Left hindlimb (tissue), 1 donor: ENCODE measurements around the gene GNAL.
"Not testable (repeated sequence)": the region's sequence is repeated elsewhere in the genome, so short reads cannot be mapped to it uniquely, and the experiment has no call there.

Source experiments
- DNase-seq: peaks from one replicate; pipeline ENCODE4 v3.0.0-alpha.2; 2018

GNAL gene

DNA sequence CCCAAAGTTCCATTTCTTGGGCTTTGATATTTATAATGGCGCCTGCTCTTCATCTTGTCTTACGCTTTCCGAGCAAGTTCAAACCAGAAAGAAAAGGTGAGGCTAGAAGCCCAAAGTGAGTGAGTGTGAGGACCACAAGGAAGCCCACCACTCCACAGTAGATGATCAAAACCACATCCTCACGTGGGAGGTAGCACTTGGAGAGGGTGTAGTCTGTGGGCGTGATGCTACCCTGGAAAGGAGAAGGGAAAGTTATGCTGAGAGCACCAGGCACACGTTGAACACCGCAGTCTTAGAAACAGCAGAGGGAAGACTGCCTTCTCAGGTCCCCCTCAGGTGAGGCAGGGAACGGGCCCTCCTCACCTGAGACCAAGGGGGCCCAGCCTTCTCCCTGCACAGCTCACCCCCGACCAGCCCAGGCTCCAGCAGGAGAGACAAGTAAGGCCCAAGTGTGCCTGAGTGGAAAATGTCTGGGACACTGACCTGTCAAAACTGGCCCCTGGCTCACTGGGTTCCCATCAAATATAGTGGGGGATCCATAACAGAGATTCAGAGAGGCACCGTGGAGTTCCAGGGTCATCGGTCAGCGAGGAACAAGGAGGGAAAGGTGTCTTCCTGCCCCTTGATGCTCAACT is 195.4 kb downstream of the GNAL start:
- DNase-seq, result no peak

DNA sequence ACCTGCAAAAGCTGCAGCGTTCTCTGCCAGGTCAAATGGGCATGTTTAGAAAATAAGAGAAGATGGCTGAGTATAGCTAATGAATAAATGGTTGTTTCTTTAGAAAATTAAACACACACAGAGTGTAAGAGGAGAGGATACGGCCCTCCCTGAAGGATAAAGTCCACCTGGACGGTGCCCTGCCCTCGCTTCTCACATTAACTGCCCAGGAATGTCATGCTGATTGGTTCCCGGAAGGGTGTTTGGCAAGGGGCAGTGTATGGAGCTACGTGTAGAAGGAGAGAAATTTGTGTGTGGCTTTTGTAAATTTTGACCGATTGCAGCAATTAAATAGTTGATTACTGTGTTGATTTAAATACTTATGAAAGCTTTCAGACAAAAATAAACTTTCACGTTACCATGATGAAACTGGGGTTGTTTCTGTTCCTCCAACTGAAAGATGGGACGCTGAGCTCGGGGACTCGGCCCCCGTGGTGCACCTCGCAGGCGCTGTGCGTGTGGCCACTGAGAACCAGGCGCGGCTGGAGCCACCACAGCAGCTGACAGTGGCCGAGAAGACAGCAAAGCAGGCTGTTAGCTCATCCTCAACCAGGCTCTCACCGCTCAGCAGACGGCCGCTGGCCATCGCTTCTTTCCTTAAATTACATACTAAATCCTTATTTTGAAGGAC is 196.3 kb downstream of the GNAL start:
- no peak for DNase-seq

DNA sequence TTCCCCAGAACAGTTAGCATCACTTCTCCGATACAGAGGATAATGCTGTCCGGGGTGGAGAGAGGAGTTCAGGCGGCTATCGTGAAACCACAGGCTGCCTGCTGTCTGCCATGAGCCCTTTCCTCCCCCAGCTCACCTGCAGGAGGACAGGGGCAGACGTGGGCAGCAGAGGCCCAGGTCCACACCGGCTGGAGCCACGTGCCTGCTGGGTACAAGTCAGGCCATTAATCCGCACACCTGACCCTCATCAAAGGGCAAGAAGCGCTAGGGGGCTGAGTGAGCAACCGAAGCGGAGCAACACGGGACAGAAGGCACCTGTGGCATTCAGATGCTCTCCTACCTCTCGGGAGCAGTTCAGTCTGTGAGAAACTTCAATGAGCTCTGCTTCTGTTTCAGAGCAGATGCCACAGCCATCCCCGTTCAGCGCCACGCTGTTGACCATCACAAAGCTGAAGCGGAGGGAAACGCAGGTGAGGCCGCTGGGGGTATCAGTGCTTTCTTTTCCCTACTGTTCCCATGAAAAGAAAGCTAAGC is 197.6 kb downstream of the GNAL start:
- DNase-seq, result no peak

DNA sequence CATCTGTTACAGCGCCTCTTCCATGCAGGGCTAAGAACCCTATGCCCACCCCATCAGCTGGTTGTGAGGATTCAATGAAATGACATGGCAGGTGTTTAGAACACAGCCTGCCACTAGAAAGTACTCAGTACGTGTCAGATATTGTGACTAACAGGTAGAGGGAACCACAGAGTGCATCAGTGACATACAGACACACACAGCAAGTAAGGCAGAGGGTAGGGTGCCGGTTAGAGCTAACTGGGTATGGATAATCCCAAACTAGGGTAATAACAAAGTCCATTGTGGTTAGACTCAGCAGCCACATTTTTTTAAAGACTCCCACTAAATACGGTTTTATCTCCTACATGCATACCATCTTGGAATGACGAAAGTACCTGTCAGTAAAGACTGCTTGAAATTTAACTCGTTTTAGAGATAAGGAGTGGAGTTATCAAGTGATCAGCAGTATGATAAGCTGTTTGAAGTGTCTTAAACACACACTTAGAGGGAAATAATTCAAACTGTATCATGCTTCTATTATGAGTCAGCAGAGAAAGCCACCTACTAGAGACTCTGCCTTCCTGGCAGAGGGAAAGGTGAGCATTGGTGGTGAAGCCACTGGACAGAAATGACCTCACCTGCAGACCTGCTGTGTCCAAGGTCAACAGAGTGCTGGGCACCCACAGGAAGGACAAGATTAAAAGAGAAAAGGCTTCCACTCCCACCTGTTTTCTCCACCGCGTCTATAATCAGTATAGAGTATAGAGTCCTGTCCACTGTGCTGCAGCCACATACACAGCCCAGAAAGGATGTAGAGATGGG is 198.5 kb downstream of the GNAL start:
- no peak for DNase-seq

DNA sequence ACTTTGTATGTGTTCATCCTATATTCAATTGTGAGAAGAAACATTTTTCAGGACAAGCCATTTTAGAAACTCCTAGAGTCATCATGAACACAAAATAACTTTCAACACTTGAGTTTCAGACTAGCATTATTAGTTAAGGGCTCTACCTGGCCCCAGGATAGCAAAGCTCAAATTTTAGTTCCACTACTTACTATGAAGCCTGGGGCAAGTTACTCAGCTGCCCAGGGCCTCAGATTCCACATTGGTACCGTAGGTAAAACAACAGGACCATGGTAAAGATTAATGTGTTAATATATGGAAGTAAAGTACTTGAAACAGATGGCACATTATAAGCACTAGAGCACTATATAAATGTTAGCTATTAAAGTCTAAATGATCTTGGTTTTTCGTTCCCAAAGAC is 199.7 kb downstream of the GNAL start:
- DNase-seq, result no peak

DNA sequence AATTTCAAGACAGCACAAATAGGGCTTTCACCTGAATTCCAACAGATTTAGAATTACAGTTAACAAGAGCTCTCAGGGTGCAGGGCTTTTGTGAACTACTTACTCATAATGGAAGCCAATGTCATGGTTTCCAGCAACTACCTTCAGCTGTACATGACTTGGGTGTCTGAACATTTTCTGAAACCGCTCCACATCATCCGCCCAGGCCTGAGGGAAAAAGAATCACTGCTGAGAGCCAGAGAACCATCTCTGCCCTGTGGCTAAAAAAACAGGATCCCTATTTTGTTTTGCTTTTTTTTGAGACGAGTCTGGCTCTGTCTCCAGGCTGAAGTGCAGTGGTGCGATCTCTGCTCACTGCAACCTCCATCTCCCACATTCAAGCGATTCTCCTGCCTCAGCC is 200.2 kb downstream of the GNAL start:
- DNase-seq, result no peak

DNA sequence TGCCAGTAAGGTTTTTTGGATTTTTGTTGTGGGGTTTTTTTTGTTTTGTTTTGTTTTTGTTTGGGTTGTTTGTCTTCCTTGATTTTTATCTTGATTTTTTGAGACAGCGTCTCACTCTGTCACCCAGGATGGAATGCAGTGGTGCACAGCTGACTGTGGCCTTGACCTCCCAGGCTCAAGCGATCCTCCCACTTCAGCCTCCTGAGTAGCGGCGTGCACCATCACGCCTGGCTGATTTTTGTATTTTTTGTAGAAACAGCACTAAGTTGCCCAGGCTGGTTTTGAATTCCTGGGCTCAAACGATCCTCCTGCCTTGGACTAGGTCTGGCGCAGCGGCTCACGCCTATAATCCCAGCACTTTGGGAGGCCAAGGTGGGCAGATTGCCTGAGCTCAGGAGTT is 202.7 kb downstream of the GNAL start:
- no peak for DNase-seq

DNA sequence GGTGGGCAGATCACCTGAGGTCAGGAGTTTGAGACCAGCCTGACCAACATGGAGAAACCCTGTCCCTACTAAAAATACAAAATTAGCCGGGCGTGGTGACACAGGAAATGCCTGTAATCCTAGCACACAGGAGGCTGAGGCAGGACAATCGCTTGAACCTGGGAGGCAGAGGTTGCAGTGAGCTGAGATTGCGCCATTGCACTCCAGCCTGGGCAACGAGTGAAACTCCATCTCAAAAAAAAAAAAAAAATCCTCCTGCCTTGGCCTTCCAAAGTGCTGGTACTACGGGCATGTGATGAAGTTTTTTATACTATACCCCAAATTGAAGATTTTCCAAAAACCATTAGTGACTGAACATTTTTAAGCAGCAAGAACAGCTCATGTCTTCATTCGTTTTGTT is 203.4 kb downstream of the GNAL start:
- not testable (repeated sequence) for DNase-seq

DNA sequence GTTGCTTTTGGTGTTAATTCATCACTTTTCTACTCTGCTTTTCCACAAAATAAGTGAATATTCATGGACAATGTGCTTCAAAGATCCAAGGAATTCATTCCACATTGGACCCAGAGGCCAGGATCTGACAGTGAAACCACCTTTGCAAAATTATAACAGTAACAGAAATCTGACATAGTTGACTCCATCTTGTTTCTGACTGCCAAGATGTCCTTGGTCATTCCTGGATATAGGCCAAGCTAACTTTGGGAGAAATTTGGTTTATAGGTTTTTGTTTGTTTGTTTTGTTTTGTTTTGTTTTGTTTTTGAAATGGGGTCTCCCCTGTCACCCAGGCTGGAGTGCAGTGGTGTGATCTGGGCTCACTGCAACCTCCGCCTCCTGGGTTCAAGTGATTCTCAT is 208.7 kb downstream of the GNAL start:
- no peak for DNase-seq

DNA sequence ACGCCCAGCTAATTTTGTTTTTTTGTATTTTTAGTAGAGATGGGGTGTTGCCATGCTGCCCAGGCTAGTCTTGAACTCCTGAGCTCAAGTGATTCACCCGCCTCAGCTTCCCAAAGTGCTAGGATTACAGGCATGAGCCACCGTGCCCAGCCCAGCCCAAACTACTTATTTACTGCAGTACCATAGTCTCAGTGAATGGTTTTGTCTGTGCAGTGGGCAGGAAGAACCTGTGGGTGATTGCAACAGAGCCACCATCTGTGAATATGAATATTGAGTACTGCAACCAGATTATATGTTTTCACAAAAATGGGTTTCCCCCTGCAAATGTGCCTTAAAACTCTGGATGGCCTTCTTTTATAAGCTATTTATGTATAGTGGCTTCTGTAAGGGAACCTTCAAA is 210.0 kb downstream of the GNAL start:
- DNase-seq, result no peak

DNA sequence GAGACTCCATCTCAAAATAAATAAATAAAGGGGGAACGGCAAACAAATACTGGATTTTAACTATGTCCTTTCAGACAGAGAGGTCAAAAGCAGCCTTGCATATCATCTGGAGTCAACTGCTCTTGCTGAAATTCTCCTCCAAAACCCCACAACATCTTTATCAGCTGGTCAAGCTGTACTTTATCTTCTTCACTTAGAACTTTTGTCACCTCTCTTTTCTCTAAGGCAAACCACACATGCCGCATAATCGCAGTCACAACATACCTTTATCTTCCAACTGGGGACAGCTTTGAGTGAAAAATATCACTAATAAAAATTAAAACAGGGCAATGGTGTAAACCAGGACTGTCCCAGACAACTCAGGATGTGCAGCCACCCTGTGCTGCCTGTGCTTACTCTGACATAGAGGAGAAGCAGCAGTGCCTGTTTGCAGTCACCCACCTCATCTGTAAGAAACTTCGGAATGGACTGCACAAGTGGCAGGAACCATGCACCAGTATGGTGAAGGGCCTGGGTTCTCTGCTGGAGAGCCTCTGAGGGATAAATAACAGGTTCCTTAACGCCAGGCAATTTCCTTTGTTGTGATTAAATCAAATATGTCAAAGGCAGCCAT is 212.9 kb downstream of the GNAL start:
- no peak for DNase-seq

DNA sequence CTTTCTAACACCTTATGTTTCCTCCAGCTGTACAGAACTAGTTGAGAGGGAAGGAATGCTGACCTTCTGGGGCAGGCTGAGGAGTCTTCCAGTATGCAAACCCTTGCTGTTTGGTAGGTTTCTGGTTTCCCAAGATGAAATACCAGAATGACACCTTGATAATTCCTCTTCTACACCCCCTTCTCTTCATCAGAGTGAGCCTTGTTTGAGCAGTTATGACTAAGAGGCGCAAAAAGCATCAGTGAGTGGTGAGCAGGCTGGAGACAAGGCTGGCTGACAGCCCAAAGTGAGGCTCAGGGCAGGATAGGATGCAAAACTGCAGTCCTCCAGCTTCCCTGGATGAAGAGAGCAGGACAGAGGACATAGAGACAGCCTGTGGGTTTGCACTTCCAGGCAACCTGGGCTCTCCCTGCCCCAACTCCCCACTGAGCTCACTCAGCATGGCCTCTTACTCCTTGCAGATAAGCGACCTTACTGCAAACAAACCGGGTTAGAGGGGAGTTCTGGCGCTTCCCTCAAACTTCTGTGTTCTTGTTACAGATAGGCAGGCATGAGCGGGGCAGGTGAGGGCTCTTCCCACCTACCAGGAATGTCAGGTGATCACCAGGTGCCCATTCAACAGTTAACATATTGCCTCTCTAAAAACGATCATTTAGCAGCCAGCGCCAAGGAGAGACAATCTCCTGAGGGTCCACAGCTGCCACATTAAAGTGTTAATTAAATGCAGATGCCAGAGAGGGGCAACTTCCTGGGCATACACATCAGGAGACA is 213.6 kb downstream of the GNAL start:
- DNase-seq, result no peak

DNA sequence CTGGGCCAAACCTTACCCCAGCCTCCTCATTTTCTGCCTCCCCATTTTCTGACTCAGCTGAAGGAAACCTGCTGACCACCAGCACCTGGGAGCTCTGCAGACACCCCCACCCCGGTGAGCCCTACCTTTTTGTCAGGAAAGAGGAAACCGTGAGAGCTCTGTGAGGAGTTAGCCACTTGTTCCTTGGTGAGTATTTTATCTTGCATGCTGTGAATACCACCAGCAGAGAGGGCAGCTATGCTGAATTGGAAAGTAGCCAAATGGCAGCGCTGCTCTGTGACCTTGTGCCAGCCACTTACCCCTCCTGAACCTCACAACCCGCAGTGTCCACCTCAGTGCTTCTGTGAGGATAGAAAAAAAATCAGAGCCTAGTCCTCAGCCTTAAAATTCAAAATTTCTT is 216.5 kb downstream of the GNAL start:
- no peak for DNase-seq

DNA sequence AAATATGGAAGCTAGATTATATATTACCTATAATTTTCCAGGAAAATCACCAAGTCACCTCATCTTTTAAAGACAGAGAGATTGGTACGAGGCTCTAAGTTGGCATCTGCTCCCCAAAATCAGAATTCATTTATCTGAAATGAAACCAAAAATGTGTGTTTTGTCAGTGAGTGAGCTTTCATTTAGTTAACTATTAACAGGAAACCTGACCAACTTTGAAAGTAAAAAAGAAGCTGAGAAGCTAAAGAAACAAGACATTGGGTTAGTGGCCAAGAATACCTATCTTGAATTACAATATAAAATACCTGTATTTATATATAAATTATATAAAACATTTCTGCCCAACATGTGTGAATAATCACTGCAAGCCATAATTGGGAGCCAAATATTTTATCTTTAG is 217.1 kb downstream of the GNAL start:
- DNase-seq, result no peak

DNA sequence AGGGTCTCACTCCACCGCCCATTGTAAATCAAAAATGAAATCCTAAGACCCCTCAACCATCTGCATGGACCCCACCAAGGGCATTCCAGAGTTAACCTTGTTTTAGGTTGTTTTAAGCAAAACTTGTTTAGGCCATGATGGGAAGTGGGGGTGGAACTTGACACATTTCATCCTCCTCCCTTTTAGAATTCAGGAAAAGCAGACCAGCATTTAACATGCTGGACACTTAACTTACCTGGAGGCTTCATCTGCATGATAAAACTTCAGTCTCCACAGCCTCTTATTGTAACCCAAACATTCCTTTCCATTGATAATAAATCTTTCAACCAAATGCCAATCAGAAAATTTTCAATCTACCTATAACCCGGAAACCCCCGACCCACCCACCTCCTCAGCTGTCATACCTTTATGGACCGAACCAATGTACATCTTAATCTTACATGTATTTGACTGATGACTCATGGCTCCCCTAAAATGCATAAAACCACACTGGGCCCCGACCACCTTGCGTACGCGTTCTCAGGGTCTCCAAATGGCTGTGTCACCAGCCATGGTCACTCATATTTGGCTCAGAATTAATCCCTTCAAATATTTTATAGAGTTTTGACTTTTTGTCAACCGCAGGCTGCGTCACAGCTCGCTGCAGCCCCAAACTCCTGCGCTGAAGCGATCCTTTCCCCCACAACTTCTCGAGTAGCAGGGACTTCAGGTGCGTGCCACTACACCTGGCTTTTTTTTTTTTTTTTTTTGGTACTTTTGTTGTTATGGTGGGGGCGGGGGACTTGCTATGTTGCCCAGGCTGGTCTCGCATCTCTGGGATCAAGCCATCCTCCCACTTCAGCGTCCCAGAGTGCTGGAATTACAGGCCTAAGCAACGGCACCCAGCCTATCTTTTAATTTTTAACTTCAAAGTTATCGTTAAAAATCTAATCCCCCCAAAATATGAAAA is 218.1 kb downstream of the GNAL start:
- DNase-seq, result no peak

DNA sequence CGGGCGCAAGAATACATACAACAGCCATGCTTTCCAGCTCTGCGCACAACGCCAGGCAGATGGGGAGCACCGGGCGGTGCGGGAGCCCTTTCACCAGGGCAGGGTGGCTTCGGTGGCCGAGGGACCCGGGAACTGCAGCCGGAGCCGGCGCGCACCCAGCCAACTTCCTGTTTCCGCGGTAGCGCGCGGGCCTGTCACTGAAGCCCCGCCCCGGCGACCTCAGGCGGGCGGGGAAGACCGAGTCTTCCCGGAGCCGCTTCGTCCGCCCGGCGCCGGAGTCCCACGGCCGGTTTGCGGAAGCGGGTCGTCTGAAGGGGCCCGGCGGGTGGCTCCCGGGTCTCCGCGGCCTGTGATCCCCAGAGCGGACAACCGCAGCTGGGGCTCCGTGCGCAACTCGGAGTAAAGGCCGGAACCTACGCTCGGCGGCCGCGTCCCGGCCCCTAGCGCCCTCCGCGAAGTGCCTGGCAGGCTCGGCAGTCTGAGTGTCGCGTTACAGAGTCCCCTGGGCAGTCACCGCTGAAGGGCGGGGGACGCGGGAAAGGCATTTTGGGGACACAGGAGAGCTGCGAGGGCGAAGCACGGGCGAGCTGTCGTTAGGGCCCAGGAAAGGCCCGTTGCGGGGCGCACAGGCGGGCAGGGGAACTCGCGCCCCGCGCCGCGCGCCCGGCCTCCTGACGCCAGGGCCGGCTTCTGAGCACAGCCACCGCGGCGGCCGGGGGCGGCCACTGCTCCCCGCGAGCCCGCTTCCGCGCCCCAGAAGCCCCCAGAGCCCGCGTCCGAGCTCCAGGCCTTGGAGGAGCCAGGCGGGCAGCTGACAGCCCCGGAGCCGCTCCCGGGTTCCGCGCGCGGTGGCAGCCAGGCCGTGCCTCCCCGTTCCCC is 219.4 kb downstream of the GNAL start, which contains the start of gene MPPE1:
MPPE1 (minus strand) TSS at position 136 of the 879 bp plus-strand sequence. CDS start 11,053 bp downstream, outside the sequence.
- DNase-seq, result peak; percentile 91

DNA sequence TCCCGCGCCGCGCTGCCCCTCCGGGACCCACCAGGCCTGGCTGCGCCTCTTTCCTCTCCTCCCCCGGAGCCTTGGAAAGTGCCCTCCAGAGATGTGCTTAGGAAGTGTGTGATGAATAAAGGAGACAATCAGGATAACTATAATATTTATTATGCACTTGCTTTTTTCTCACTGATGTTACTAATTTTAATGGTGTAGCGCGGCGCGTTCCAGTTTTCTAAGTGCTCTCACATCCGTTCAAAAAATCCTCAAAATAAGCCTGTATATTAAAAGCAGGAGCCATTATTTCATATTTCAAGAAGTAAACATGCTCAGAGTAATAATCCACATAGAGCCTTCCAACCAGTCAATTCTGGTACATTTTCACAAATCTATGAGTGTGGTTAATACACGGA is 220.0 kb downstream of the GNAL start:
- DNase-seq, result no peak

DNA sequence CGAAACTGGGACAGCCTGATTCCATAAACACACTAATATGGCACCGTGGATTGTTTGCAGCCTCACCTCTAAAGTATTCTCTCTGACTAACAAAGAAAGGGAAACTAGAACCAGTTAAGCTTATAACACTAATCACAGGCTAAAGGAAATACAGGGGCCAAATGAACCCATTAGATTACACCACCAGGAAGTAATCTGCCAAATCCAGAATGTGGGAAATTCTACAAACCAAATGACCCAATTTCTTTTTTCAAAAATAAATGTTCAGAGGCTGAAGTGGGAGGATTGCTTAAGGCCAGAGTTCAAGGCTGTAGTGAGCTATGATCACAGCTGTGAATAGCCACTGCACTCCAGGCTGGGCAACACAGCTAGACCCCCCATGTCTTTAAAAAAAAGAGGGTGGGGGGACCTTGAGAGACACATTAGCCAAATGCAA is 220.5 kb downstream of the GNAL start:
- DNase-seq, result no peak

DNA sequence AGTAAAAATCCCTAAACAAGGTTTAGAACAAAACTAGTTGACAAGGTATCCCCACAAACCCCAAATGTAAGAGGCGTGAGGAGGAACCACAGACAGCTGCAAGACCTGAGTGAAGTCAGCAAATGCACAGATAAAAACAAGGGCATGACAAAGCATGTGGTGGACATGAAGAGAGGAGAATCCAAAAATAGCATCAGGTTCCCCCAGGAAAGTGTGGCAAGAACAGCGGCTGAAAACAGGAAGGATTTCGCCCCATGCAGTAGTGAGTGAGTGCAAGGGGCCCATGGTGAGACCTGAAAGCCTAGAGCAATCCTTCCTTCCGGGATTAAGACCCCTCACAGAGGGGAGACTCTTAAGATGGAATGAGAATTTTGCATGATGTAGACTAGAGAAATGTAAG is 227.8 kb downstream of the GNAL start:
- not testable (repeated sequence) for DNase-seq

DNA sequence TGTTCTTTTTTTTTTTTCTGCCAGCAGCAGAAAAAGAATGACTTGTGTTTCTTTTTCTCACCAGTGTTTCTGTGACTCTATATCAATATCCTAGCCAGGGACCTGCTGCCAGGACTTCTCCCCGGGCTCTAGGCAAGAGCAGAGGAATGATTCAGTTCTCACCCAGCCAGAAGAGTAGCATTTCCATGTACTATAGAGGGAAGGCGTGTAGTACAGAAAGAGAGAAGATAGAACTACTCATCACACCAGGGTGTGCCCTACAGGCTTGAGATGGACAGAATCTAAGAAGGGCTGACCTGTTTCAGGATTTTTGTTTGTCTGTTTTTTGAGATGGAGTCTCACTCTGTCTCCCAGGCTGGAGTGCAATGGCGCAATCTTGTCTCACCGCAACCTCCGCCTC is 230.5 kb downstream of the GNAL start:
- not testable (repeated sequence) for DNase-seq
